Mucosa of stomach (tissue), 1 donor: ENCODE measurements around the gene C16orf86.
A peak's percentile ranks its signal among the peaks of the same experiment; 100 is the strongest.

ENCODE experiments used
- H3K27me3 ChIP-seq: one replicate; pipeline ENCODE4 v1.7.0; 2013; ENCODE audit warnings: mild to moderate bottlenecking, low read length; ENCODE audit not compliant: control insufficient read depth, insufficient read depth
- H3K36me3 ChIP-seq: one replicate; pipeline ENCODE4 v1.7.0; 2013; ENCODE audit warnings: low read length; ENCODE audit not compliant: control insufficient read depth, insufficient read depth
- H3K4me1 ChIP-seq: one replicate; pipeline ENCODE4 v1.7.0; 2013; ENCODE audit warnings: mild to moderate bottlenecking, low read length; ENCODE audit not compliant: control insufficient read depth, insufficient read depth
- H3K4me3 ChIP-seq: one replicate; pipeline ENCODE4 v1.7.0; 2013; ENCODE audit warnings: low read length
- H3K9ac ChIP-seq: one replicate; pipeline ENCODE4 v1.7.0; 2013; ENCODE audit warnings: mild to moderate bottlenecking, low read length, moderate library complexity
- H3K9me3 ChIP-seq: one replicate; pipeline ENCODE4 v1.7.0; 2013; ENCODE audit warnings: mild to moderate bottlenecking, low read length, moderate library complexity; ENCODE audit not compliant: control insufficient read depth
- donor health status: Pancreatic carcinoma.

Gene C16orf86

DNA sequence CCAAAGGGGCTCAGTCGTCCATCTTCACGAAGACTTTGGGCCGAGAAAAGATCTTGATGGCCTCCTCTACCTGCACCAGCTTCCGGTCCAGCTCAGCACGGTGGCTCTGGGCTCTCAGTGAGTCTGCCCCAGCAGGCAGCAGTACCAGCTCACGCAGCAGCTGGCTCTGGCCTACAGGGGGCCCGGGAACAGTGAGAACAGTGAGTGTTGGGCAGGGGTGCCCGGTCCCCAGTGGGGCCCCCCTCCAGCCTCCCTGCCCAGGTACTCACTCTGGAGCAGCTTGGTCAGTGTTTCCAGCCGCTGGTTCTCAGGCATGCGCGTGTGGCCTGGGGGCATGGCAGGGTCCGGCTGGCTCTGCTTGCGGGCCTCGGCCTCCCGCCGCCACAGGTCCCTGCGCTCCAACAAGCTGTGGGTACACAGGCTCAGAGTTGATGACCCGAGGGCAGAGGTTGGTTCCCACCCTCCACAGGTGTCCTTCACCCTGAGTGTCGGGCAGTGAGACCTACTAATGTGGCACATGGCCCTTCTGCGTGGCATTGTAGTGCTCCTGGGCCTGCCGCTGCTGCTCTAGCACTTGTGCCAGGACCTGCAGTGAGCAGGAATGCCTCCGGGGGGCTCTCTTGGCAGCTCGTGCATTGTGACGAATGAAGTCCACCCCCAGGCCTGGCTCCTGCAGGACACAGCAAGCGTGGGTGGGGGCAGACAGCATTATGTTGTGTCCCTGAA is 3.3 kb upstream of the C16orf86 start:
- H3K36me3 ChIP-seq = no peaks in the 10 kb centered on the region
- no peaks in the 10 kb centered on the region for H3K27me3 ChIP-seq
- H3K4me3 ChIP-seq = no peak overlapping the region
- H3K9me3 ChIP-seq = no peaks in the 10 kb centered on the region
- no peak overlapping the region for H3K9ac ChIP-seq
- peaks cover 34% of the 10 kb centered on the region for H3K4me1 ChIP-seq

DNA sequence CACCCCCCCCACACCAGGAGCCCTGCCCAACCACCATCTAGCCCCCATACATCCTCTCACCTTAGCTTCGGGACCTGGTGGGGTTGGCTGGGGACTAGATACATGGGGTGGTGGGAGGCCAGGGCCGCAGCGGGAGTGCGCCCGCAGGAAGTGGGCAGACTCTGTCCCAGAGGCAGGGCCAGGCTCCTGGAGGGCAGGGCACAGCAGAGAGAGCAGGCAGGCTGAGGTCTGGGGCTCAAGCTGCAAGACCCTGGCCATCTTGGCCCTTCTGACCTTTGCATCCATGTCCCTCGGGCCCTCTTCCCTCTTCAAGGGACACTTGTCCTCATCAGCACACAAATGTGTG is 2.8 kb upstream of the C16orf86 start:
- H3K9me3 ChIP-seq = no peaks in the 10 kb centered on the region
- peaks cover 35% of the 10 kb centered on the region for H3K4me1 ChIP-seq
- H3K9ac ChIP-seq = no peak overlapping the region
- H3K4me3 ChIP-seq = no peak overlapping the region
- no peaks in the 10 kb centered on the region for H3K36me3 ChIP-seq
- H3K27me3 ChIP-seq = no peaks in the 10 kb centered on the region

DNA sequence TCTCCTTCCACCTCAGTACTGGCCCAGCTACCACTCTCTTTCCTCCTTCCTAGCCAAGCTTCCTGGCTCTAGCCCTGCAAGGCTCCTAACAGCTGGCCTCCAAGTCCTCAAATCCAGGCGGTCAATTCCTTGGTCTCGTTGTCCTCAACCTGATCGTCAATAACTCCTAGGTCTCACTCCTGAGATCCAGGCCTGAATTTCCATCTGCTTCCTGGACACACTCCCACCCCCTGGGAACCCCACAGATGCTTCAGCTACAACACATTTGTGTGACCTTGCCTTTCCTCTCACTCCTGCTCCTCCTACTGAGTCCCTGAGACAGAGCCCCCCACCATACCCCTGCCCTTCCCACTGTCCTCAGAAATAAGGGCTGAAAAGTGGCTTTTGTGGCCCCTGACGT is 2.4 kb upstream of the C16orf86 start:
- Histone ChIP-seq H3K9ac (no peak overlapping the region), H3K36me3 (no peaks in the 10 kb centered on the region), H3K4me1 (peaks cover 32% of the 10 kb centered on the region), H3K4me3 (no peak overlapping the region), H3K9me3 (no peaks in the 10 kb centered on the region), H3K27me3 (no peaks in the 10 kb centered on the region)

DNA sequence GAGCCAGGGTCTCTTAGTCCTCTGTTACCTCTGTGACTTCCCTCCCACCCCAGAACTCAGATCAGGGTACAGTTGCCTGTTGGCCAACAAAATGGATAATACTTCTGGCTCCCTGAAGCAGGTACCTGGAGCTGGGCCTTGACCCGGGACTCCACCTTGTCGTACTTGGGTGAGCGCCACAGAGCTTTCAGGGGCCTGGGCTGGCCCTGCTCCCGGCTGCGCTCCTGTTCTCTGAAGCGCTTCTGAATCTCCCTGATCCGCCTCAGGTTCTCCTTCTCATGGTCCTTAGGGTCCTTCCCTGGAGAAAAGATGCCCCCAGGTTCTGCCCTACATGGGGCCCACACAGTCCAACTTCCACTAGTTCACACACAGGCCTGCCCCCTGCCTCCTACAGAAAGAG is 1.7 kb upstream of the C16orf86 start:
- H3K4me1 ChIP-seq = peaks cover 27% of the 10 kb centered on the region
- H3K4me3 ChIP-seq = no peak overlapping the region
- H3K9me3 ChIP-seq = no peaks in the 10 kb centered on the region
- no peaks in the 10 kb centered on the region for H3K36me3 ChIP-seq
- no peak overlapping the region for H3K9ac ChIP-seq
- H3K27me3 ChIP-seq = no peaks in the 10 kb centered on the region

DNA sequence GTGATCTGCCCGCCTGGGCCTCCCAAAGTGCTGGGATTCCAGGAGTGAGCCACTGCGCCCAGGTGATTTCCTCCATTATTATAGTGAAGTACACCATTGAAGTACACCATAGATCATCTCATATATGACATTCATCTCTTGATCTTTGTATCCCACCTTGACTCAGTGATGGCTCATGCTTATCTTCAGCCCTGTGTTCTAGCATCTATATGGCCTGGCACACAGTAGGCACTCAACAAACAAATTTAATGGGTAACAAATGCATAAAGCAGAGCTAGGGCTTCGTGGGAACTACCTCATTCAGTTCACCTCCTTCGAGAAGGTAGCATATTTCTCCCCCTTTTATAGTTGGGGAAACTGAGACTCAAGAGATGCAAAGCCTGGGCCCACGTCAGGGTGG is 1.0 kb upstream of the C16orf86 start:
- H3K27me3 ChIP-seq = no peaks in the 10 kb centered on the region
- no peaks in the 10 kb centered on the region for H3K9me3 ChIP-seq
- H3K4me1 ChIP-seq = peaks cover 27% of the 10 kb centered on the region
- H3K9ac ChIP-seq = no peak overlapping the region
- no peaks in the 10 kb centered on the region for H3K36me3 ChIP-seq
- peak overlapping the region; percentile 61 for H3K4me3 ChIP-seq

DNA sequence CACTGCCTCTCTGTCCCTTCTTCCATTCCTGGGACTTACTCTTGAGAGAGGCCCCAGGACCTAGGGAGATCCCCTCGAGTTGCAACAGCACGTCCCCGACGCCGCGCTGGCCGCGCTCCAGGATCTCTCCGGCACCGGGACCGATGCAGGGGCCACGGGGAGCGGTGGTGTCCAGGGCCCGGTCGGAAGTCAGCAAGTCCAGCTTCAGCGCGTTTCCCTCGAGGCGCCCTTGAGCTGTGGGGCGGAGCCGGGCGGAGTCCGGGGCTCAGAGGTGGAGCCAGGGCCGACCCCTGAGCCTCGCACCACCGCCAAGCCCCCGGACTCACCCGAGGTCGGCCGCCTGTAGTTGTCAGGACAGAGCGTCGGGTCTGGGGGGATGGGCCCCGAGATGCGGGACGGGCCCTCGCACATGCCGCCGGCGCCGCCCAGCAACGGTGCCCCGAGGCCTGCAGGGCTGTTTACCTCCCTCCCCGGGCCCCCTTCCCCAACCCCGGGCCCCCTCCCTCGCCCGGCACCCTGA is 522 bp upstream of the C16orf86 start:
- peak overlapping the region; percentile 52 for H3K9ac ChIP-seq

DNA sequence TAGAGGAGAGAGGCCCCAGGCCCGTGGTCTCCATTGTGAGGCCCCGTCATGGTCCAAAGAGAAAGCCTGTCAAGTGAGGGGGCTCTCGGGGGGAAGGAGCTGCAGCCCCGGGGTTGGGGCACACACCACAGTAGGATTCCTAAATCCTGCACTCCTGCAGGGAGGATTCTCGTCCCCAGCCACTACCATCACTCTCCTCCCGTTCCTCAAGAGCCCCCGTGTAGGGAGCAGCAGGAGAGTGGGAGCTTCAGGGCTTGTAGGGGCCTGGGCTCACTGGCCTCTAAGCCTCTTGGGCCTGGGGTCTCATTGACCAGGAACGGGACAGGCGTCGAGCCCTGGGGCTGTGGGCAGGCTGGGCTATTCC is 821 bp downstream of the C16orf86 start:
- H3K27me3 ChIP-seq = no peaks in the 10 kb centered on the region
- peaks cover 19% of the 10 kb centered on the region for H3K4me1 ChIP-seq
- no peaks in the 10 kb centered on the region for H3K9me3 ChIP-seq
- H3K9ac ChIP-seq = peak overlapping the region; percentile 52
- H3K4me3 ChIP-seq = no peak overlapping the region
- H3K36me3 ChIP-seq = no peaks in the 10 kb centered on the region

More for the DNA sequence above, 522 bp upstream of the C16orf86 start:
- Histone ChIP-seq H3K4me3 (peak overlapping the region; percentile 61), H3K27me3 (no peaks in the 10 kb centered on the region), H3K9me3 (no peaks in the 10 kb centered on the region), H3K36me3 (no peaks in the 10 kb centered on the region), H3K4me1 (peaks cover 25% of the 10 kb centered on the region)

DNA sequence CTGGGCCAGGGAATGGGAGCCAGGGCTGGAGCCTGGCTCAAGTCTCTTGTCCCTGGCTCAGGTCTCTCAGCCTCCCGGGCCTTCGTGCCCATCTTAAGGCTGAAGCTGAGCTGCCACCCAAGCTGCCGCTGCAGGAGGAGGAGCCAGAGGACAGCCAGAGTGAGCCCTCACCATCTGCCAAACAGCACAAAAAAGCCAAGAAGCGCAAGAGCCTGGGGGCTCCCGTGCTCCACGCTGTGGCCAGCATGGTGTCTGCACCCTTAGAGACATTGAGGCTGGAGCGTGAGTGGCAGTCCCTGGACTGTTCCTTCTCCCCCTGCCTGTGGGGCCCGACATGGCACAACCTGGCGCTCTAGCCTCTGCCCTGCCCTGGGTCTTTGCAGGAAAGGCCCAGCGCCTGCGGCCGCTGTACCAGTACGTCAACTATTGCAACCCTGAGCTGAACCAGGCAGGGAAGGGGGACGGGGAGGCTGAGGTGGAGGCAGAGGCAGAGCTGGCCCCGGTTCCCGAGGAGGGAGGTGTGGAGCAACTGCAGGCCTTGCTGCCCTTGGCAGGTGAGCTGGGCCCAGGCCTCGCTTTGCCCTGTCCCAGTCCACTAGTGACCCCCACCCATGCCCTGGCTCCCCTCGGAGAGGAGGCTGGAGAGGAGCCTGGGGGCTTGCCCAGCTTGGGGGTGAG is 1.3 kb downstream of the C16orf86 start:
- Histone ChIP-seq H3K9me3 (no peaks in the 10 kb centered on the region), H3K36me3 (no peaks in the 10 kb centered on the region), H3K4me3 (no peak overlapping the region), H3K4me1 (peaks cover 21% of the 10 kb centered on the region), H3K27me3 (no peaks in the 10 kb centered on the region), H3K9ac (no peak overlapping the region)

DNA sequence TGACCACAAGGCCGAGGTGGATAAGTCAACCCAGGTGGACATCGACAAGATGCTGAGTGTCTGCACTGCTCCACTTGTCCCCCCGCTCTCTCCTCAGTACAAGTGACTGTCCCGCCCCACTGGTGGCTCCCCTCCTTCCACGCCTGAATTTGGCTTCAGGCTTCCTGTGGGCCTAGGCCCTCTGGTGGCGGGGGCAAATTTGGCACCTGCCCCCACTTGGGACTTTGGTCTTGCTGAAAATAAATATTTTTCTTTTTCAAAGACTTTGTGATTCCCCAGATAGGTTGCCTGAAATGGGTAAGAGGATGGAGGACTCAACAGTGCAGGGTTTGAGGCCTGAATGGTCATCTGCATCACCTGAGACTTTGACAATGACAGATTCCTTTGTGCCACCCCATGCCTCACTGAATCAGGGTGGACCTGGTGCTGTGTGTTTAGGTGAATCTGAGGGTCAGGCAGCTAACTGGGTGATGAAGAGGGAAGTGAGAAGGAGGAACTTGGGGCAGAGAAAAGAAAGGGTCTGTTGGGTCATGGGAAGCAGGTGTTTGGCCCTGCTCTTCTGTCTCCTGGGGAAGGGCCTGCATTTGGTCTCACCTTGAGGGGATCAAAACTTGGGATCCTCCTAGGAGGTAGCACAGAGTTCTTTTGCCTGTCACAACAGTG is 2.0 kb downstream of the C16orf86 start:
- no peaks in the 10 kb centered on the region for H3K9me3 ChIP-seq
- H3K36me3 ChIP-seq = no peaks in the 10 kb centered on the region
- peaks cover 28% of the 10 kb centered on the region for H3K4me1 ChIP-seq
- no peak overlapping the region for H3K9ac ChIP-seq
- no peaks in the 10 kb centered on the region for H3K27me3 ChIP-seq
- no peak overlapping the region for H3K4me3 ChIP-seq

DNA sequence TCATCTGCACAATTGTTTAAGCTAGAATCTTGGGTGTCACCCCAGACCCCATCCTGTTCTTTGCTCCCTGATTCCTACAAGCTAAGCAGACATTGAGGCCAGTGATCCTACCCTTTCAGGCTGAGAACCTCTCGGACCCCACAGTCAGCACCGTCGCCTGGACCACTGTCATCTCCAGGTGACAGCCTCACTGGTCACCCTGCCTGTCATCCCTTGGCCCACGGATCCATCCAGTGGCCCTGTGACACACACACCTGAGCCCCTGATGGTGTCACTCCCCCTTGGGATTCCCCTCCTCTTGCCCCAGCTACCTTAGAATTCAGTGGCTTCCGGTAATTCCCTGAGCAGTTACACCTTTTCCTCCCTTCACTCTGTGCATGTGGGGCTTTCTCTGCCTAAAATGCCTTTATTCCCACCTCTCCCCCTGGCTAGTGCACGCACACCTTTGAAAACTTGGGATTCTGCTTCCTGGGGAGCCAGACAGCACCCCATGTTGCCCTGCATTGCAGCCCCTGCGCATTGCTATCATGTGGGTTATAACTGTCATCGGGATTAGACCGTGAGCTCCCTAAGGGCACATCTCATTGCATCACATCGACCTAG is 3.0 kb downstream of the C16orf86 start:
- H3K4me3 ChIP-seq = no peak overlapping the region
- H3K27me3 ChIP-seq = no peaks in the 10 kb centered on the region
- H3K36me3 ChIP-seq = no peaks in the 10 kb centered on the region
- no peaks in the 10 kb centered on the region for H3K9me3 ChIP-seq
- H3K4me1 ChIP-seq = peaks cover 36% of the 10 kb centered on the region
- no peak overlapping the region for H3K9ac ChIP-seq

DNA sequence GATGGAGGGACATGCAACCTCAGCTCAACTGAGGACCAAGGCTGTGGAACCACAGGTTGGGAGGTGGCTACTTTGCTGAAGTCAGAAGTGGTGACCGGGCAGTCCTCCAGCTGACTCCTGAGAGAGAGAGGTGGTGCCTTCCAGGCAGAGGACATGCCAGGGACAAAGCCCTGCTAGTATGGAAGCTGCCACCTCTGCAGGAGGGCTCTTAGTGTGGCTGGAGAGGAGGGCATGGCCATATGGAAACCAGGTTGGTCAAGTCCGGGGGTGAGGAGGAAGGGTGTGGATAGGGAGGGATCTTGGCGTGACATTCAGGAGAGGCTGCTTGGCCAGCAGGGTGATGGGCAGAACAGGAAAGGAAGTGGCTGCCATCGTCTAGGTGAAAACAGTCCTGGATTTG is 5.7 kb downstream of the C16orf86 start:
- H3K9ac ChIP-seq = no peak overlapping the region
- peaks cover 38% of the 10 kb centered on the region for H3K4me1 ChIP-seq
- H3K4me3 ChIP-seq = no peak overlapping the region
- H3K36me3 ChIP-seq = no peaks in the 10 kb centered on the region
- no peaks in the 10 kb centered on the region for H3K27me3 ChIP-seq
- H3K9me3 ChIP-seq = no peaks in the 10 kb centered on the region
